ENCODE results near the gene ATG4C.
A peak's percentile ranks its signal among the peaks of the same experiment; 100 is the strongest.
"Not testable (repeated sequence)": the region's sequence is repeated elsewhere in the genome, so short reads cannot be mapped to it uniquely, and the experiment has no call there.

ATG4C gene, protein sequence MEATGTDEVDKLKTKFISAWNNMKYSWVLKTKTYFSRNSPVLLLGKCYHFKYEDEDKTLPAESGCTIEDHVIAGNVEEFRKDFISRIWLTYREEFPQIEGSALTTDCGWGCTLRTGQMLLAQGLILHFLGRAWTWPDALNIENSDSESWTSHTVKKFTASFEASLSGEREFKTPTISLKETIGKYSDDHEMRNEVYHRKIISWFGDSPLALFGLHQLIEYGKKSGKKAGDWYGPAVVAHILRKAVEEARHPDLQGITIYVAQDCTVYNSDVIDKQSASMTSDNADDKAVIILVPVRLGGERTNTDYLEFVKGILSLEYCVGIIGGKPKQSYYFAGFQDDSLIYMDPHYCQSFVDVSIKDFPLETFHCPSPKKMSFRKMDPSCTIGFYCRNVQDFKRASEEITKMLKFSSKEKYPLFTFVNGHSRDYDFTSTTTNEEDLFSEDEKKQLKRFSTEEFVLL

GRCh38 chr1:62783736-62784508 is at the start of gene ATG4C:
Gene ATG4C, plus strand, starts transcription at chr1:62784132. Its CDS starts 19,655 bp downstream, at chr1:62803787.
- TF ChIP-seq CTCF (IDR thresholded peaks at IDR 0.05; ENCODE audit: low read depth, low read length, poor library complexity, severe bottlenecking) (no peak), EZH2phosphoT487 (IDR thresholded peaks at IDR 0.05; ENCODE audit: borderline replicate concordance, low read length) (no peak)
- Histone ChIP-seq H3K27ac (ENCODE audit: low read depth, low read length) (peak within 1 kb of the TSS; percentile 68), H3K36me3 (ENCODE audit: control insufficient read depth, low read length) (no peaks in the 10 kb centered on the region), H3K9me3 (ENCODE audit: control insufficient read depth, insufficient read depth, low read length) (no peaks in the 10 kb centered on the region), H3K4me2 (ENCODE audit: low read length) (peak within 1 kb of the TSS; percentile 73), H3K4me3 (ENCODE audit: low read length) (peak within 1 kb of the TSS; percentile 85), H3K4me1 (ENCODE audit: control insufficient read depth, low read length) (peaks cover 17% of the 10 kb centered on the region), H4K20me1 (ENCODE audit: control insufficient read depth, insufficient read depth, low read depth, low read length) (no peaks in the 10 kb centered on the region), H3F3A (ENCODE audit: control insufficient read depth, insufficient read depth) (peaks cover 2% of the 10 kb centered on the region; the same call in 1 of the 2 replicates), H3K9me2 (replicated peaks; ENCODE audit: control insufficient read depth, low read length) (no peaks in the 10 kb centered on the region), H3K79me2 (ENCODE audit: control insufficient read depth, low read length) (peaks cover 43% of the 10 kb centered on the region), H3K27me3 (ENCODE audit: control insufficient read depth, low read length) (peaks cover 12% of the 10 kb centered on the region)

DNA sequence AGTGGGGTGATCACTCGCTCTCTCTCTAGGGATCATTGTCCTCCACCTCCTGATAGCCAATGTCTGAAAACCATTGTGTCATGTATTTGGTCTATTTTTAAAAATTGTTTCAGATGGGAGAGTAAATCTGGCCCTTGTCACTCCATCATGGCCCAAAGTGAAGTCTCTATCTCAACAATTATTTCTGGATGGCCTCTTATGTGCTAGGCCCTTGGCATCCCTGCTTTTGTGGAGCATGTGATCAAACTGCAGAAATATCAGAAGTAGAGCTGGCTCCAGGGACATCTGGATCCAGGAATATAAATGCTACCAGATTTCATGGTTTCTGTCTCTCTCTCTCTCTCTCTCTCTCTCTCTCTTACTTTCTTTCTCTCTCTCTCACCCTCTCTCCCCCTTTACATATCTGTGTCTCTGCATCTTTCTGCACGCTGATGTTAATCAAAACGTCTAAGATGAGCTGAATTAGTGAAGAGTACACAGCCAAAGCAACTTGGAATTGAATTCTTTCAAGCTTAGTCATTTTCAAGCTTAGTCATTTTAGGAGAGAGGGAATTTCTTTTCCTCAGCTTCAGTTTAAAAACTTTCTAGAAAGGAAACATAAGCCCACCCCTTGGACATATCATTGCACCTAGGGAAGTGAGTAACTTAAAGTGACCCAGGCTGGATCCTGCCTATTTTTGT is 48.3 kb upstream of the ATG4C start:
- H3K27me3 ChIP-seq (ENCODE audit: control insufficient read depth, low read length), result no peaks in the 10 kb centered on the region
- no peaks in the 10 kb centered on the region for H4K20me1 ChIP-seq (ENCODE audit: control insufficient read depth, insufficient read depth, low read depth, low read length)
- no peak overlapping the region for H3K27ac ChIP-seq (ENCODE audit: low read depth, low read length)
- no peaks in the 10 kb centered on the region for H3F3A ChIP-seq (ENCODE audit: control insufficient read depth, insufficient read depth)
- H3K9me3 ChIP-seq (ENCODE audit: control insufficient read depth, insufficient read depth, low read length), result no peaks in the 10 kb centered on the region
- no peak for TF ChIP-seq EZH2phosphoT487 (IDR thresholded peaks at IDR 0.05; ENCODE audit: borderline replicate concordance, low read length)
- no peak for TF ChIP-seq CTCF (IDR thresholded peaks at IDR 0.05; ENCODE audit: low read depth, low read length, poor library complexity, severe bottlenecking)
- H3K79me2 ChIP-seq (ENCODE audit: control insufficient read depth, low read length), result no peaks in the 10 kb centered on the region
- H3K4me3 ChIP-seq (ENCODE audit: low read length), result no peak overlapping the region
- H3K4me1 ChIP-seq (ENCODE audit: control insufficient read depth, low read length), result no peaks in the 10 kb centered on the region
- H3K9me2 ChIP-seq (replicated peaks; ENCODE audit: control insufficient read depth, low read length), result no peaks in the 10 kb centered on the region
- no peak overlapping the region for H3K4me2 ChIP-seq (ENCODE audit: low read length)
- no peaks in the 10 kb centered on the region for H3K36me3 ChIP-seq (ENCODE audit: control insufficient read depth, low read length)

DNA sequence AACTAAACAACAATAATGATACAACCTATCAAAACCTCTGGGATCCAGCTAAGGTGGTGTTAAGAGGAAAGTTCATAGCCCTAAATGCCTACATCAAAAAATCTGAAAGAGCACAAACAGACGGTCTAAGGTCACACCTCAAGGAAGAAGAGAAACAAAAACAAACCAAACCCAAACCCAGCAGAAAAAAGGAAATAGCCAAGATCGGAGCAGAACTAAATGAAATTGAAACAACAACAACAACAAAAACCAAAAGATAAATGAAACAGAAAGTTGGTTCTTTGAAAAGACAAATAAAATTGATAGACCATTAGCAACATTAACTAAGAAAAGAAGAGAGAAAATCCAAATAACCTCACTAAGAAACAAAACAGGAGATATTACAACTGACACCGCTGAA is 43.2 kb upstream of the ATG4C start:
- not testable (repeated sequence) for H3K9me2 ChIP-seq (replicated peaks; ENCODE audit: control insufficient read depth, low read length); H3K4me1 ChIP-seq (ENCODE audit: control insufficient read depth, low read length); H3K4me3 ChIP-seq (ENCODE audit: low read length); H3F3A ChIP-seq (ENCODE audit: control insufficient read depth, insufficient read depth); H3K27me3 ChIP-seq (ENCODE audit: control insufficient read depth, low read length); H3K4me2 ChIP-seq (ENCODE audit: low read length); H3K79me2 ChIP-seq (ENCODE audit: control insufficient read depth, low read length); H3K9me3 ChIP-seq (ENCODE audit: control insufficient read depth, insufficient read depth, low read length); H3K27ac ChIP-seq (ENCODE audit: low read depth, low read length); H4K20me1 ChIP-seq (ENCODE audit: control insufficient read depth, insufficient read depth, low read depth, low read length); H3K36me3 ChIP-seq (ENCODE audit: control insufficient read depth, low read length)
